T-cell (primary cell): ENCODE data around the gene NLGN2. TPM values are rescaled to one million over a fixed set of nuclear protein-coding genes. Genes with fewer than 3 reads are reported as not detected.

Experiments
- ATAC-seq, 4 experiments: fragments of 200-7000 bp in 3 of 4; fragments of 150-1000 bp in 1 of 4; cut with Tn5 transposase; replicated peaks in 1 of 4; 1 replicate in 3 of 4; 2 replicates in 1 of 4; pipeline ENCODE4 v1.10.0; 2021; ENCODE audit warnings: moderate library complexity in 3 of 4, mild to moderate bottlenecking in 2 of 4, moderate number of reproducible peaks in 1 of 4
- CTCF ChIA-PET, 2 donors: fragments of 300-600 bp; sonication (Branson Sonifier 250); formaldehyde crosslinking; loops; one replicate each; lab custom pipeline; 2022; ENCODE audit warnings: antibody characterized with exemption in 2 of 2; lab: Charles Lee
- POLR2A ChIA-PET, 2 donors: fragments of 300-600 bp; sonication (Branson Sonifier 250); formaldehyde crosslinking; loops; one replicate each; lab custom pipeline; 2022; ENCODE audit warnings: antibody characterized with exemption in 2 of 2; lab: Charles Lee
- DNase-seq, 35 experiments: peaks; one replicate each; pipeline versions ENCODE4 v3.0.0 to v3.0.0-alpha.2; 2013 to 2023
- H3K27ac ChIP-seq: one replicate; pipeline ENCODE4 v1.5.1; 2013; ENCODE audit warnings: low read length
- H3K27me3 ChIP-seq, 2 experiments: replicated peaks in 1 of 2; 1 replicate in 1 of 2; 2 replicates in 1 of 2; pipeline versions ENCODE4 v1.6.1 to v1.7.0; 2013; ENCODE audit warnings: low read length in 1 of 2, mixed read lengths in 1 of 2; ENCODE audit not compliant: control insufficient read depth in 2 of 2, insufficient read depth in 2 of 2; ENCODE audit errors: extremely low read depth in 1 of 2
- H3K36me3 ChIP-seq, 2 donors: 1 replicate in 1 of 2; 2 replicates in 1 of 2; pipeline versions ENCODE4 v1.6.1 to v1.7.0; 2013; ENCODE audit warnings: low read length in 1 of 2; ENCODE audit not compliant: control insufficient read depth in 2 of 2, insufficient read depth in 1 of 2; ENCODE audit errors: extremely low read depth in 1 of 2
- H3K4me1 ChIP-seq, 2 experiments: 1 replicate in 1 of 2; 2 replicates in 1 of 2; pipeline versions ENCODE4 v1.6.1 to v1.7.0; 2013; ENCODE audit warnings: low read length in 2 of 2, mixed read lengths in 1 of 2; ENCODE audit not compliant: insufficient read depth in 2 of 2, control insufficient read depth in 1 of 2; ENCODE audit errors: extremely low read depth in 1 of 2
- H3K4me3 ChIP-seq, 2 donors: 1 replicate in 1 of 2; 2 replicates in 1 of 2; pipeline versions ENCODE4 v1.5.1 to v1.7.0; 2013; ENCODE audit warnings: mild to moderate bottlenecking in 2 of 2, low read length in 1 of 2, moderate library complexity in 1 of 2; ENCODE audit not compliant: control insufficient read depth in 1 of 2; ENCODE audit errors: extremely low read depth in 1 of 2
- H3K9me3 ChIP-seq: 2 replicates; pipeline ENCODE4 v1.7.0; 2013
- H3K27ac Mint-ChIP-seq, 2 donors: one replicate each; pipeline ENCODE4 v1.8.0; 2020 to 2021; ENCODE audit warnings: mild to moderate bottlenecking in 2 of 2, mixed read lengths in 2 of 2
- H3K27me3 Mint-ChIP-seq, 2 donors: one replicate each; pipeline ENCODE4 v1.8.0; 2021 to 2022; ENCODE audit warnings: mixed read lengths in 2 of 2
- H3K36me3 Mint-ChIP-seq: one replicate; pipeline ENCODE4 v1.8.0; 2021; ENCODE audit warnings: mixed read lengths
- H3K4me1 Mint-ChIP-seq, 3 donors: one replicate each; pipeline ENCODE4 v1.8.0; 2020 to 2022; ENCODE audit warnings: mixed read lengths in 3 of 3, mild to moderate bottlenecking in 1 of 3
- H3K4me3 Mint-ChIP-seq, 3 donors: one replicate each; pipeline ENCODE4 v1.8.0; 2020 to 2022; ENCODE audit warnings: mild to moderate bottlenecking in 3 of 3, mixed read lengths in 3 of 3, moderate library complexity in 3 of 3
- H3K9me3 Mint-ChIP-seq, 3 donors: one replicate each; pipeline ENCODE4 v1.8.0; 2020 to 2022; ENCODE audit warnings: mixed read lengths in 3 of 3
- WGBS: methylation state at CpG from one replicate; pipeline ENCODE4 v1.1.5; 2013; ENCODE audit warnings: missing lambda C conversion rate; ENCODE audit not compliant: insufficient coverage; 5-methylcytosine and 5-hydroxymethylcytosine counted together
- total RNA-seq, 35 experiments: library from RNA in 6 of 35; stranded (reverse) in 6 of 35; fragments of 120-200 nt in 1 of 35; gene quantifications; one replicate each; pipeline versions ENCODE4 v1.2.1 to v1.2.4 and lab custom pipeline; 2013 to 2026

NLGN2 gene
- total RNA-seq, 5 donors from 2014 or later (not counting 1 experiment from before 2014, with no cell fraction given), result 6.8 to 8.9 (median 8.4) TPM

DNA sequence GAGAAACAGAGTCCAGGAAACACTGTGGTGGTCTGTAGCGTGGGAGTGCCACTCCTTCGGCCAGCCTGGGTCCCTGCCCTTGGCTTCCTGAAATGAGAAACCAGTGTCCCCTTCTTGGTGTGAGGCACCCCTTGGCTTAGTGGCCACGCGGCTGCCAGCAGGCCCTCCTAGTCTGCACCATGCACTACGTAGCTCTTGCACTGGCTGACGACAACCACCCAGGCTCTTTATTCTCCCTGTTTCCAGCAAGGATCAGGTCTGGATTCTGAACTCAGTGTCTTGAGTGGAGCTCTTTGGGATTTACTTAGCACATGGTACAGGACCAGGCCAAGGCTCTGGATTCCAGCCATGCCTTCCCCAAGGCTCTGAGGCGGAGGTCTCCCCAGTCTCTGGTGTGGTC lies 19.9 kb downstream of the NLGN2 start:
- H3K4me3 Mint-ChIP-seq, result no peak overlapping the region
- ChIA-PET POLR2A (no interaction called here), CTCF (no interaction called here)
- H3K9me3 Mint-ChIP-seq, result no peaks in the 10 kb centered on the region
- DNase-seq (no peak), ATAC-seq (no peak)
- H3K27me3 Mint-ChIP-seq, result no peaks in the 10 kb centered on the region
- no peaks in the 10 kb centered on the region for H3K4me1 Mint-ChIP-seq
- no peaks in the 10 kb centered on the region for H3K9me3 ChIP-seq
- 87% methylated on average over 7 of the region's 7 CpGs for WGBS
- H3K4me3 ChIP-seq, result no peak overlapping the region
- no peaks in the 10 kb centered on the region for H3K36me3 Mint-ChIP-seq
- no peak overlapping the region for H3K27ac Mint-ChIP-seq
- H3K4me1 ChIP-seq, result no peaks in the 10 kb centered on the region
- peaks cover 0 to 2% of the 10 kb centered on the region in 2 experiments for H3K27me3 ChIP-seq
- no peak overlapping the region for H3K27ac ChIP-seq
- no peaks in the 10 kb centered on the region for H3K36me3 ChIP-seq

DNA sequence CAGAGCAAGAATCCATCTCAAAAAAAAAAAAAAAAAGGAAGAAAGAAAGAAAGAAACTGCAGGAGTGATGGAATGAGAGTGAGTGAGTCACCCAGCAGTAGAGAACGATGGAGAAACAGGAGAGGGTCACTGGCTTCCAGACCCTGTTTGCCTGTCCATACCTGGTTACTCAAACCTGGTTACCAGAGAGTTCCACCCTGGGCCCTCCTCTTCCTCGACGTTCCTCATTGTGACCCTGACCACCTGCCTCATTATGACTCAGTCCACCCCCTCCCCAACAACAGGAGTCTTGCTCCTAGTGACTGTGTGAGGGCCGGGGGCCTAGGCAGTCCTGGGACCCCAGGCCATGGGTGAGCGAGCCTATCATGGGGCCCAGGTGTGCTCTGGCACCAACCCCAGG lies 20.9 kb downstream of the NLGN2 start, which contains the start of gene SPEM3:
Gene SPEM3 (plus strand): TSS at position 301 of the 400 bp plus-strand sequence. CDS start 46 bp downstream, at position 347.
- no peak within 1 kb of the TSS for H3K27ac Mint-ChIP-seq
- Histone ChIP-seq H3K27ac (no peak within 1 kb of the TSS), H3K27me3 (no peaks in the 10 kb centered on the region), H3K36me3 (no peaks in the 10 kb centered on the region), H3K4me1 (no peaks in the 10 kb centered on the region), H3K4me3 (no peak within 1 kb of the TSS), H3K9me3 (no peaks in the 10 kb centered on the region)
- DNase-seq, result no peak
- ATAC-seq, result no peak
- H3K4me3 Mint-ChIP-seq, result no peak within 1 kb of the TSS
- no peaks in the 10 kb centered on the region for H3K36me3 Mint-ChIP-seq
- ChIA-PET POLR2A (no interaction called here), CTCF (no interaction called here)
- H3K9me3 Mint-ChIP-seq, result no peaks in the 10 kb centered on the region
- H3K4me1 Mint-ChIP-seq, result no peaks in the 10 kb centered on the region
- WGBS, result 49% methylated on average over 4 of the region's 5 CpGs
- no peaks in the 10 kb centered on the region for H3K27me3 Mint-ChIP-seq

DNA sequence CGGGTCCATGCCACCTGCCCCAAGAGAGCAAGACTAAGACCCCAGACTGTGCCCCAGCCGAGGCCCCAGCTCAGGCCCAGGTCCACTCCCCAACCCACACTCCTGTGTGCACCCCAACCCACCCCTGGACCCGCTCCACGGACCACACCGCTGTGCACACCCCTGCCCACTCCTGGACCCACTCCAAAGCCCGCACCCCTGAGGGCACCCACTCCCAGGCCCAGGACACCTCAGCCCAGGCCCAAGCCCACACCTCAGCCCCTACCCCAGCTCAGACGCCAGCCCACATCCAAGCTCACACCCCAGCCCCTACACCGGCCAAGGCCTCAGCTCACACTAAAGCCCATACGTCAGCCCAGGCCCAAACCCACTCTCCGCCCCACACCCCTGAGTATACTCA lies 22.1 kb downstream of the NLGN2 start:
- Mint-ChIP-seq H3K27ac (no peak overlapping the region), H3K27me3 (no peaks in the 10 kb centered on the region), H3K4me3 (no peak overlapping the region), H3K9me3 (no peaks in the 10 kb centered on the region), H3K36me3 (no peaks in the 10 kb centered on the region), H3K4me1 (peaks cover 0 to under 1% (median 0%) of the 10 kb centered on the region in 3 donors)
- DNase-seq, result no peak
- H3K27ac ChIP-seq, result no peak overlapping the region
- H3K9me3 ChIP-seq, result no peaks in the 10 kb centered on the region
- peaks cover 0 to under 1% of the 10 kb centered on the region in 2 experiments for H3K4me1 ChIP-seq
- no peaks in the 10 kb centered on the region for H3K36me3 ChIP-seq
- ATAC-seq, result no peak
- CTCF ChIA-PET, result no interaction called here
- no peak overlapping the region for H3K4me3 ChIP-seq
- 86% methylated on average over 10 of the region's 10 CpGs for WGBS
- POLR2A ChIA-PET, result no interaction called here
- no peaks in the 10 kb centered on the region for H3K27me3 ChIP-seq

DNA sequence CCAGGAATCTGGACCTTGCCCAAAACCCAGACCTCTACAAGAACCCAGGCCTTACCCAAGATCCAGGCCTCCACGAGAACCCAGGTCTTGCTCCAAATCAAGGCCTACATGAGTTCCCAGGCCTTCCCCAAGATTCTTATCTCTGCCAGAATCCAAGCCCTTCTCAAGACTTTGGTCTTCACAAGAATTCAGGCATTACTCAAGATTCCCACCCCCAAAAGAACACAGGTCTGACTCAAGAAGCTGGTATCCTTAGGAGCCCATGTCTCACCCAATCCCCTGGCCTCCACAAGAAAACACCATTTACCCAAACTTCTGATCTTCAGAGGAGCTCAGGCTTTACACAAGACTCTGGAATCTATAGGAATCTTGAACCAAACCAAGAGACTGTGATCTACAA lies 23.6 kb downstream of the NLGN2 start:
- ChIA-PET POLR2A (no interaction called here), CTCF (interaction anchor here in 1 of 2 donors (0.5 kb wide), 1 partner anchor 36 kb away, joined by 6 read pairs; no protein-coding TSS in a partner anchor)

DNA sequence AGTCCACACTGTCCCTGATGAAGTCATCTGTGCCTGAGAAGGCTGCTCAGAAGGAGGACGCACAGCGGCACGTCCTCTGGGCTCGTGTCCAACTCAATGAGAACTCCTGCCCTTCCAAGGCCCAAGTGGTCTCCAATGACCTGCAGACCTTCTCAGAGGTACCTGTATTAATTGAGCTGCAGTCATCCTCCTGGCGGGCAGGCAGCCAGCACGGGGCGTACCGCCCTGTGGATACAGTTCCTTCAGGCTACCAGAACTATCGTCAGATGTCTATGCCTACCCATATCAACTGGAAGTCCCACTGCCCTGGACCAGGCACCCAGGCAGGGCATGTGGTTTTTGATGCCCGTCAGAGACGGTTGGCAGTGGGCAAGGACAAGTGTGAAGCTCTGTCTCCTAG lies 24.7 kb downstream of the NLGN2 start:
- no peaks in the 10 kb centered on the region for H3K9me3 Mint-ChIP-seq
- no peak overlapping the region for H3K4me3 Mint-ChIP-seq
- Histone ChIP-seq H3K27me3 (no peaks in the 10 kb centered on the region), H3K9me3 (no peaks in the 10 kb centered on the region), H3K36me3 (no peaks in the 10 kb centered on the region), H3K27ac (no peak overlapping the region), H3K4me3 (no peak overlapping the region), H3K4me1 (peaks cover 0 to 22% of the 10 kb centered on the region in 2 experiments)
- no peaks in the 10 kb centered on the region for H3K27me3 Mint-ChIP-seq
- WGBS, result 93% methylated on average over 11 of the region's 11 CpGs
- ATAC-seq (no peak), DNase-seq (no peak)
- ChIA-PET POLR2A (no interaction called here), CTCF (no interaction called here)
- H3K36me3 Mint-ChIP-seq, result no peaks in the 10 kb centered on the region
- no peak overlapping the region for H3K27ac Mint-ChIP-seq
- H3K4me1 Mint-ChIP-seq, result peaks cover 14 to 20% (median 17%) of the 10 kb centered on the region in 3 donors

More for the DNA sequence above, 23.6 kb downstream of the NLGN2 start:
- no peak overlapping the region for H3K27ac Mint-ChIP-seq
- H3K36me3 ChIP-seq, result no peaks in the 10 kb centered on the region
- no peak overlapping the region for H3K4me3 ChIP-seq
- DNase-seq (no peak), ATAC-seq (no peak)
- no peaks in the 10 kb centered on the region for H3K27me3 Mint-ChIP-seq
- no peak overlapping the region for H3K27ac ChIP-seq
- H3K36me3 Mint-ChIP-seq, result no peaks in the 10 kb centered on the region
- H3K27me3 ChIP-seq, result no peaks in the 10 kb centered on the region
- H3K4me1 ChIP-seq, result peaks cover 0 to 12% of the 10 kb centered on the region in 2 experiments
- no peaks in the 10 kb centered on the region for H3K9me3 ChIP-seq
- WGBS, result 83% methylated on average over 1 of the region's 1 CpG
- no peak overlapping the region for H3K4me3 Mint-ChIP-seq
- peaks cover 8 to 12% (median 10%) of the 10 kb centered on the region in 3 donors for H3K4me1 Mint-ChIP-seq
- H3K9me3 Mint-ChIP-seq, result no peaks in the 10 kb centered on the region

DNA sequence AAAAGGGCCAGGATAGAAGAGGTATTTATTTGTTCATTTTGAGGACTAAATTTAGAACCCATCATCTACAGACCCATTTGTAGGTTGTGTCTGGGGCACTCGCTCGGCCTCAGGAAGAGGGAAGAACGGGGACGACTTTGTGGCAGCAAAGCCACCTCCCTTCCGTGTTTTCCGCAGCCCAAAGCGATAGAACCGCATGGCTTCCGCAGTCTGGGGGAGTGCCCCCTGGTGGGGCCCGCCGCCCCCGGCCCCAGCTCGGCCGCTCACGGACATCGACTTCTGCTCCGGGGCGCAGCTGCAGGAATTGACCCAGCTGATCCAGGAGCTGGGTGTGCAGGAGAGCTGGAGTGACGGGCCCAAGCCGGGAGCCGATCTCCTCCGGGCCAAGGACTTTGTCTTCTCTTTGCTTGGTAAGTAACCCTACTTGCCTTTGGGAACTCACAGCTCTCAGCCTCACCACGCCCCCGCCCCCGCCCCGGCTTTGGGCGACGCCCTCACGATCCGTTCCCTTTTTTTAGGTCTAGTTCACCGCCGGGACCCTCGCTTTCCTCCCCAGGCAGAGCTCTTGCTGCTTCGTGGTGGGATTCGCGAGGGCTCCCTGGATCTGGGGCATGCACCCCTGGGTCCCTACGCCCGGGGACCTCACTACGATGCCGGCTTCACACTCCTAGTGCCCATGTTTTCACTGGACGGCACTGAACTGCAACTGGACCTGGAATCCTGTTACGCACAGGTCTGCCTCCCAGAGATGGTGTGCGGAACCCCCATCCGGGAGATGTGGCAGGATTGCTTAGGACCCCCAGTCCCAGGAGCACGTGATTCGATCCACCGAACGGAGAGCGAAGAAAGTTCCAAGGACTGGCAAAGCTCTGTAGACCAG lies 28.3 kb downstream of the NLGN2 start:
- H3K4me3 Mint-ChIP-seq, result peak overlapping the region; percentile 92 to 96 (median 93)
- ChIA-PET POLR2A (interaction anchor here in 1 of 2 donors (0.6 to 2.9 kb wide), 7 partner anchors 8 to 251 kb away, joined by 3 to 21 read pairs (median 6); partner anchors contain the start of genes POLR2A, TMEM256 and TP53), CTCF (interaction anchor here (0.5 to 2.9 kb wide), 29 partner anchors 10 to 390 kb away, joined by 3 to 26 read pairs (median 5); partner anchors contain the start of genes GABARAP (in 1 of the 2), SENP3 (in 1 of the 2), TMEM256 (in 1 of the 2) and TP53 (in 1 of the 2))
- H3K36me3 ChIP-seq, result no peaks in the 10 kb centered on the region
- H3K9me3 Mint-ChIP-seq, result no peaks in the 10 kb centered on the region
- H3K4me3 ChIP-seq, result peak overlapping the region; percentile 78 to 86
- H3K27me3 Mint-ChIP-seq, result peaks cover 12 to 20% of the 10 kb centered on the region in 2 donors
- H3K36me3 Mint-ChIP-seq, result no peaks in the 10 kb centered on the region
- no peaks in the 10 kb centered on the region for H3K9me3 ChIP-seq
- peak overlapping the region; percentile 83 for H3K27ac ChIP-seq
- DNase-seq (peak in 34 of 35 experiments; percentile 24 to 76 (median 43)), ATAC-seq (peak; percentile 44 to 52 (median 48))
- WGBS, result 12% methylated on average over 49 of the region's 49 CpGs
- peaks cover 0 to 35% of the 10 kb centered on the region in 2 experiments for H3K27me3 ChIP-seq
- peaks cover 13 to 58% of the 10 kb centered on the region in 2 experiments for H3K4me1 ChIP-seq
- H3K27ac Mint-ChIP-seq, result peak overlapping the region; percentile 95 to 96
- H3K4me1 Mint-ChIP-seq, result peaks cover 41 to 48% (median 44%) of the 10 kb centered on the region in 3 donors
